Measurements from ENCODE around the gene CORO2B. TPM values are rescaled to one million over a fixed set of nuclear protein-coding genes. Genes with fewer than 3 reads are reported as not detected.

Gene CORO2B
- total and polyA plus RNA-seq, 4 donors: 1.8 to 9.2 (median 5.0) TPM

DNA sequence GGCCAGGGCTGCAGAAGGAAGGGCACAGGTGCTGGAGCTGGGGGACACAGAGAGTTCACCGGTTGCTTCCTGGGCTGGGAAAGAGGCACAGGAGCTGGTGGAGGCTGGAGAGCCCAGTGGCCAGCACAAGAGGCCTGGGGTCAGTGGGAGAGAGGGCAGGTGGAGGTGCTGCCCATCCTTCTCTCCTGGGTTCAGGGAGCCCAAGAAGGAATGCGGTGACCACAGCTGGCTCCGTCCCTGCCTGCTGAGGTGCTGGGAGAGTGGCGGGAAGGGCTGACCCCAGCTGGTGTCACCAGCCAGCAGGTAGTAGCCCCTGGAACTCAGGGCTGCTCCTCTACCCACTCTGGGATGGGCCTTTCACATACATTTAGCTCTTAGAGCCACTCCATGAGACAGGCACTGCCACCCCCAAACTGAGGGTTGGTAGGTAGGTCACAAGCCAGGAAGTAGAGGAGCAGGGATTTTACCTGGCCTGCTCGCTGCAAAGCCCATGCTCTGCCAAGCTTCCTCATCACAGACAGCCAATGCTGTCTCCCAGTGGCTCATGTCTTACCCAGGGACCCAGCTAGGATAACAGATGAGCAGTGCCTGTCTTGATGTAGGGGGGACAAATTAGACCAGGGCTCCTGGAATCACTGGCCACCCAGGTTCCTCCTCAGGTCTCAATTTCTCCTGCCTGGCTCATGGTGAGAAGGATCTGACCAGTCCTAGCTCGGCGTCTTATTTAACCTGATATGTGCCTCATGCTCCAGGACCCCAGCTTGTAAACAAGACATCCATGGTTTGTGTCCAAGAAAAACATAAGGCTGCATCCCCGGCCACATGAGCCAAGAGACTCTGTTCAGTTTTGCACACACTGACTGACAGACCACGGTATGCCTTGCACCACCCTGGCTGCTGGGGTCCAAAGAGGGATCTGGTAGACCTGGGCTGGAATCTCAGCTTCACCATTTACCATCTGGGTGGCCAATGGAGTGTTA, 119.2 kb downstream of the CORO2B start:
- no peak overlapping the region for H3K27ac ChIP-seq (ENCODE audit: low read depth in 1 of 2, low read length in 2 of 2)
- ATAC-seq (ENCODE audit: low FRiP score) (no peak), DNase-seq (no peak)
- intact Hi-C loops (cut with DNase I): no loop called here
- H3K4me1 ChIP-seq (ENCODE audit: control insufficient read depth in 1 of 2, insufficient read depth in 2 of 2, low read length in 2 of 2): peaks cover 0 to 2% of the 10 kb centered on the region in 2 donors
- H3K9me3 ChIP-seq (ENCODE audit: control insufficient read depth, low read length): no peaks in the 10 kb centered on the region
- no peak overlapping the region for H3K4me3 ChIP-seq (ENCODE audit: low read length in 2 of 2)
- H3K27me3 ChIP-seq (ENCODE audit: control insufficient read depth in 1 of 2, insufficient read depth in 2 of 2, low read length in 1 of 2): no peaks in the 10 kb centered on the region
- 89 to 93% methylated on average over 9 of the region's 9 CpGs for WGBS, 2 donors
- no peaks in the 10 kb centered on the region for H3K36me3 ChIP-seq (ENCODE audit: control insufficient read depth in 1 of 2, insufficient read depth in 2 of 2, low read length in 1 of 2)

DNA sequence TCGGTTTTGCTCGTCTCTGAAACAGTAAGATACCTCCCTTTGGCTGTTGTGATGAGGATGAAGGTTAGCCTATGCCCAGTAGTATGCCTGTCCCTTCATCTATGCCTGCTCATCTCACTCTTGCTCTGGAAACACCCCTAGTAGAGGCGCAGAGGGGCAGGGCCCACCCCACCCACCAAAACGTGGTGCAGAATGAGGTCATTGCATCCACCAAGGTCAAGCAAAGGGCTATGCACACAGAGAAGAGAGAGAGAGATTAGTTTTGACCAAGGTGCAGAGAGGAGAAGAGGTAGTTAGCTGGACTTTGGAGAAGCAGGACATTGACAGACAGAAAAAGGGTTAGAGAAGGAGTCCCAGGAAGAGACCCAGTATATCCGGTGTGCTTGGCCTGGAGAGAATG, 119.9 kb downstream of the CORO2B start:
- no peak overlapping the region for H3K4me3 ChIP-seq (ENCODE audit: low read length in 2 of 2)
- peaks cover 0 to 2% of the 10 kb centered on the region in 2 donors for H3K4me1 ChIP-seq (ENCODE audit: control insufficient read depth in 1 of 2, insufficient read depth in 2 of 2, low read length in 2 of 2)
- ATAC-seq (ENCODE audit: low FRiP score) (no peak), DNase-seq (no peak)
- H3K27me3 ChIP-seq (ENCODE audit: control insufficient read depth in 1 of 2, insufficient read depth in 2 of 2, low read length in 1 of 2): no peaks in the 10 kb centered on the region
- intact Hi-C loops (cut with DNase I): no loop called here
- no peaks in the 10 kb centered on the region for H3K9me3 ChIP-seq (ENCODE audit: control insufficient read depth, low read length)
- no peaks in the 10 kb centered on the region for H3K36me3 ChIP-seq (ENCODE audit: control insufficient read depth in 1 of 2, insufficient read depth in 2 of 2, low read length in 1 of 2)
- WGBS, 2 donors: 73 to 81% methylated on average over 5 of the region's 5 CpGs
- no peak overlapping the region for H3K27ac ChIP-seq (ENCODE audit: low read depth in 1 of 2, low read length in 2 of 2)

DNA sequence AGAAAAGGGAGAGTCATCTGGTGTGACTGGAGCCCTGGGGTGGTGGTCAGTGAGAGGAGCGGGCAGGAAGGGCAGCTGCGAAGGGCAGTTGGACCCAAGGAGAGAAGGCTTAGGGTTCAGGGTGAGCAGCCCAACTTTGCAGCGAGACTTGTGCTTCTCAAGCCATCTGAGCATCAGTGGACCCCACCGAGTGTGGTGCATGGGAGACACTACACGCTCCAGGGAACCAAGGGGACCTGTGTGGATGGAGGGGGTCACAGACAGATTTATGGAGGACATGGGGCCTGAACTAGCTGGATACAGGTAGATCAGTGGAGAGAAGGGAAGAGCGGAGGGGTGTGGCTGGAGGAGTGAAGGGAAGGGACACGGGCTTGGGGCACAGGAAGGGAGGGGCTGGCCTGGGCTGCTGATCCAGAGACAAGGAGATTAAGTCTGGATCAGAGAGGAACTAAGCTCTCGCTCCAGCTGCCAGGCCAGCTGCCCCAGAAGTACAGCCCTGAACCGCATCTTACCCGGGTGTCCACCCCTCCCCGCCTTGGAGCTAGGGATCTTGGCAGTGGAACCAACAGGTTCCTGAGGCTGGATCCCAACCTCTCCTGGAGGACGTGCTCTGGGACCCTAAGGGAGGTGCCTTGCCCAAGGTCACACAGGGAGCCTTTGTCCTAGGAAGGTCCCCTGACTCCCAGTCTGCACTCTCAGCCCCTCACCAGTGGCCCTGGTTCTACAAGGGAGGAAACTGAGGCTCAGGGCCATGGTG, 120.5 kb downstream of the CORO2B start:
- DNase-seq: peak in 1 of 2 donors; percentile 66
- 84 to 92% methylated on average over 12 of the region's 12 CpGs for WGBS, 2 donors
- no peaks in the 10 kb centered on the region for H3K36me3 ChIP-seq (ENCODE audit: control insufficient read depth in 1 of 2, insufficient read depth in 2 of 2, low read length in 1 of 2)
- H3K27ac ChIP-seq (ENCODE audit: low read depth in 1 of 2, low read length in 2 of 2): no peak overlapping the region
- intact Hi-C loops (cut with DNase I): no loop called here
- no peak for ATAC-seq (ENCODE audit: low FRiP score)
- no peaks in the 10 kb centered on the region for H3K27me3 ChIP-seq (ENCODE audit: control insufficient read depth in 1 of 2, insufficient read depth in 2 of 2, low read length in 1 of 2)
- H3K4me3 ChIP-seq (ENCODE audit: low read length in 2 of 2): no peak overlapping the region
- no peaks in the 10 kb centered on the region for H3K9me3 ChIP-seq (ENCODE audit: control insufficient read depth, low read length)
- H3K4me1 ChIP-seq (ENCODE audit: control insufficient read depth in 1 of 2, insufficient read depth in 2 of 2, low read length in 2 of 2): peaks cover 0 to 2% of the 10 kb centered on the region in 2 donors

- H3K27me3 ChIP-seq (ENCODE audit: control insufficient read depth in 1 of 2, insufficient read depth in 2 of 2, low read length in 1 of 2): no peaks in the 10 kb centered on the region
- 42 to 49% methylated on average over 12 of the region's 12 CpGs for WGBS, 2 donors
- no peaks in the 10 kb centered on the region for H3K9me3 ChIP-seq (ENCODE audit: control insufficient read depth, low read length)
- no peak overlapping the region for H3K4me3 ChIP-seq (ENCODE audit: low read length in 2 of 2)
- H3K27ac ChIP-seq (ENCODE audit: low read depth in 1 of 2, low read length in 2 of 2): peak overlapping the region in 1 of 2 donors; percentile 10
- ATAC-seq (ENCODE audit: low FRiP score): peak; percentile 53
- peak; percentile 52 to 75 for DNase-seq
- intact Hi-C loops (cut with DNase I): no loop called here
- H3K4me1 ChIP-seq (ENCODE audit: control insufficient read depth in 1 of 2, insufficient read depth in 2 of 2, low read length in 2 of 2): peaks cover 0 to 2% of the 10 kb centered on the region in 2 donors
- no peaks in the 10 kb centered on the region for H3K36me3 ChIP-seq (ENCODE audit: control insufficient read depth in 1 of 2, insufficient read depth in 2 of 2, low read length in 1 of 2)
Observed at GRCh38 chr15:68699881-68700454, 121.2 kb downstream of the CORO2B start.

GRCh38 chr15:68700455-68701123, 121.8 kb downstream of the CORO2B start:
- Histone ChIP-seq H3K9me3 (ENCODE audit: control insufficient read depth, low read length) (no peaks in the 10 kb centered on the region), H3K27ac (ENCODE audit: low read depth in 1 of 2, low read length in 2 of 2) (no peak overlapping the region), H3K4me3 (ENCODE audit: low read length in 2 of 2) (no peak overlapping the region), H3K36me3 (ENCODE audit: control insufficient read depth in 1 of 2, insufficient read depth in 2 of 2, low read length in 1 of 2) (no peaks in the 10 kb centered on the region), H3K4me1 (ENCODE audit: control insufficient read depth in 1 of 2, insufficient read depth in 2 of 2, low read length in 2 of 2) (peaks cover 0 to 2% of the 10 kb centered on the region in 2 donors), H3K27me3 (ENCODE audit: control insufficient read depth in 1 of 2, insufficient read depth in 2 of 2, low read length in 1 of 2) (no peaks in the 10 kb centered on the region)
- 3% methylated on average over 17 to 19 of the region's 19 CpGs for WGBS, 2 donors
- ATAC-seq (ENCODE audit: low FRiP score): peak; percentile 90
- DNase-seq: peak; percentile 79 to 87
- intact Hi-C loops (cut with DNase I): no loop called here

DNA sequence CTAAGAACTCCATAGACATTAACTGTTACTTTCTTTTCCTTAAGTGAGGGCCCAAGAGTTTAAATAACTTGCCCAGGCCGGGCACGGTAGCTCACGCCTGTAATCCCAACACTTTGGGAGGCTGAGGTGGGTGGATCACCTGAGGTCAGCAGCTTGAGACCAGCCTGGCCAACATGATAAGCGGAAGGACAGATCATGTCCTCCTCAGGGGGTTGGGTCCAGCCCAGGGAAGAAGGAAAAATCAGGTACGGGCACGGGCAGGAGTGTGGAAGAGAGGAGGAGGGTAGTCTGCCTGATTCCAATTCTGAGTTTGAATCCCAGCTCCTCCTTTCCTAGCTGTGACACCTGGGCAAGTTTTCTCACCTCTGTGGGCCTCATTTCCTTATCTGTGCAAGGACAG, 123.1 kb downstream of the CORO2B start:
- peak in 1 of 2 donors; percentile 34 for DNase-seq
- H3K36me3 ChIP-seq (ENCODE audit: control insufficient read depth in 1 of 2, insufficient read depth in 2 of 2, low read length in 1 of 2): no peaks in the 10 kb centered on the region
- no peak for ATAC-seq (ENCODE audit: low FRiP score)
- intact Hi-C loops (cut with DNase I): no loop called here
- H3K4me1 ChIP-seq (ENCODE audit: control insufficient read depth in 1 of 2, insufficient read depth in 2 of 2, low read length in 2 of 2): peaks cover 0 to 2% of the 10 kb centered on the region in 2 donors
- H3K27me3 ChIP-seq (ENCODE audit: control insufficient read depth in 1 of 2, insufficient read depth in 2 of 2, low read length in 1 of 2): no peaks in the 10 kb centered on the region
- H3K4me3 ChIP-seq (ENCODE audit: low read length in 2 of 2): no peak overlapping the region
- no peaks in the 10 kb centered on the region for H3K9me3 ChIP-seq (ENCODE audit: control insufficient read depth, low read length)
- 97 to 98% methylated on average over 6 of the region's 6 CpGs for WGBS, 2 donors
- H3K27ac ChIP-seq (ENCODE audit: low read depth in 1 of 2, low read length in 2 of 2): no peak overlapping the region

- WGBS, 2 donors: 16 to 22% methylated on average over 6 of the region's 6 CpGs
- Histone ChIP-seq H3K27ac (ENCODE audit: low read depth in 1 of 2, low read length in 2 of 2) (no peak overlapping the region), H3K27me3 (ENCODE audit: control insufficient read depth in 1 of 2, insufficient read depth in 2 of 2, low read length in 1 of 2) (no peaks in the 10 kb centered on the region), H3K4me3 (ENCODE audit: low read length in 2 of 2) (no peak overlapping the region), H3K9me3 (ENCODE audit: control insufficient read depth, low read length) (no peaks in the 10 kb centered on the region), H3K4me1 (ENCODE audit: control insufficient read depth in 1 of 2, insufficient read depth in 2 of 2, low read length in 2 of 2) (peaks cover 0 to 2% of the 10 kb centered on the region in 2 donors), H3K36me3 (ENCODE audit: control insufficient read depth in 1 of 2, insufficient read depth in 2 of 2, low read length in 1 of 2) (no peaks in the 10 kb centered on the region)
- no peak for ATAC-seq (ENCODE audit: low FRiP score)
- DNase-seq: peak in 1 of 2 donors; percentile 28
- intact Hi-C loops (cut with DNase I): no loop called here
Observed at GRCh38 chr15:68704496-68705021, 125.8 kb downstream of the CORO2B start.

DNA sequence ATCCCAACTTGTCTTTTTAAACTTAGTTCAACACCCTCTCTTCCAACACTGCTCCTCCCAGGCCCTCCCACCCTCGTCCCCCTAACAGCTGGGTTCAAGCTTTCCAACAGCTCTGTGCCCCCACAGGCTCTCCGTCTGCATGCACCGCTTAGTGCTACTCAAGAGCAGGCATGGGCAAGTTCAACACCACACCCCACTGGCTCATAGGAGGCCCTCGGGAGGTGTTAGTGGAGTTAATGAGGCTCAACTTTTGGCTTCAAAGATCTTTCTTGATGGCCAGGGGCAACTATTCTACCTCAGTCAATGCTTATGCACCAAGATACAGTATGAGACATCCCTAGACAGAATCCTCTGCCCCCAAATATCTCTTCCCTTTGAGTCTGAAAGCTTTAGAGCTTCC, 127.5 kb downstream of the CORO2B start:
- no peaks in the 10 kb centered on the region for H3K27me3 ChIP-seq (ENCODE audit: control insufficient read depth in 1 of 2, insufficient read depth in 2 of 2, low read length in 1 of 2)
- no peak for ATAC-seq (ENCODE audit: low FRiP score)
- intact Hi-C loops (cut with DNase I): no loop called here
- no peaks in the 10 kb centered on the region for H3K4me1 ChIP-seq (ENCODE audit: control insufficient read depth in 1 of 2, insufficient read depth in 2 of 2, low read length in 2 of 2)
- no peaks in the 10 kb centered on the region for H3K36me3 ChIP-seq (ENCODE audit: control insufficient read depth in 1 of 2, insufficient read depth in 2 of 2, low read length in 1 of 2)
- WGBS, 2 donors: 94% methylated on average over 4 of the region's 4 CpGs
- H3K9me3 ChIP-seq (ENCODE audit: control insufficient read depth, low read length): no peaks in the 10 kb centered on the region
- no peak overlapping the region for H3K4me3 ChIP-seq (ENCODE audit: low read length in 2 of 2)
- no peak overlapping the region for H3K27ac ChIP-seq (ENCODE audit: low read depth in 1 of 2, low read length in 2 of 2)
- DNase-seq: peak in 1 of 2 donors; percentile 39
